Muscle of leg (tissue), 11 donors: Measurements from ENCODE around the gene SLC38A10. TPM values are rescaled to one million over a fixed set of nuclear protein-coding genes. Genes with fewer than 3 reads are reported as not detected.

ENCODE experiments used
- DNase-seq: peaks from one replicate; pipeline ENCODE4 v3.0.0; 2013
- H3K27ac ChIP-seq: one replicate; pipeline ENCODE4 v1.5.1; 2013; ENCODE audit warnings: mild to moderate bottlenecking, low read length, control low read depth
- H3K27me3 ChIP-seq: one replicate; pipeline ENCODE4 v1.6.1; 2013; ENCODE audit warnings: low read length; ENCODE audit not compliant: control insufficient read depth, insufficient read depth
- H3K36me3 ChIP-seq: one replicate; pipeline ENCODE4 v1.6.1; 2013; ENCODE audit warnings: low read length; ENCODE audit not compliant: control insufficient read depth, insufficient read depth
- H3K4me1 ChIP-seq: one replicate; pipeline ENCODE4 v1.6.1; 2013; ENCODE audit warnings: low read length; ENCODE audit not compliant: control insufficient read depth, insufficient read depth
- H3K4me3 ChIP-seq: one replicate; pipeline ENCODE4 v1.5.1; 2013; ENCODE audit warnings: low read length, control low read depth
- H3K9me3 ChIP-seq: replicated peaks from 2 replicates; pipeline ENCODE4 v1.6.1; 2013; ENCODE audit warnings: low read depth, low read length; ENCODE audit not compliant: control insufficient read depth
- WGBS: methylation state at CpG from one replicate; pipeline ENCODE4 v1.1.5; 2013; ENCODE audit warnings: missing lambda C conversion rate; ENCODE audit not compliant: insufficient coverage; 5-methylcytosine and 5-hydroxymethylcytosine counted together
- polyA plus RNA-seq, 8 donors: library from polyadenylated mRNA; unstranded; fragments of 120-200 nt; gene quantifications; one replicate each; pipeline versions ENCODE4 v1.2.1 to v1.2.3, GENCODE V29; 2013; ENCODE audit warnings: inconsistent platforms in 1 of 8, low replicate concordance in 1 of 8; ENCODE audit not compliant: insufficient read length in 8 of 8, insufficient read depth in 1 of 8
- total RNA-seq: library from RNA; stranded (reverse); fragments of 120-200 nt; gene quantifications from one replicate; pipeline ENCODE4 v1.2.4, GENCODE V29; 2013

Gene SLC38A10
- total and polyA plus RNA-seq, 9 donors, result 36.7 to 60.1 (median 51.5) TPM

- H3K27ac ChIP-seq, result no peak overlapping the region
- H3K27me3 ChIP-seq, result peaks cover 5% of the 10 kb centered on the region
- H3K9me3 ChIP-seq, result no peaks in the 10 kb centered on the region
- 26% methylated on average over 10 of the region's 14 CpGs for WGBS
- H3K36me3 ChIP-seq, result peaks cover 2% of the 10 kb centered on the region
- no peak overlapping the region for H3K4me3 ChIP-seq
- DNase-seq, result peak; percentile 72
- H3K4me1 ChIP-seq, result peaks cover 87% of the 10 kb centered on the region
Measured at GRCh38 chr17:81337476-81337879, 42.4 kb upstream of the SLC38A10 start.

- Histone ChIP-seq H3K36me3 (peaks cover 2% of the 10 kb centered on the region), H3K9me3 (no peaks in the 10 kb centered on the region), H3K4me1 (peaks cover 87% of the 10 kb centered on the region), H3K4me3 (no peak overlapping the region), H3K27ac (peak overlapping the region; percentile 63), H3K27me3 (peaks cover 5% of the 10 kb centered on the region)
- WGBS, result 65% methylated on average over 5 of the region's 8 CpGs
- DNase-seq, result no peak
Measured at GRCh38 chr17:81336930-81337325, 41.8 kb upstream of the SLC38A10 start.

- H3K27me3 ChIP-seq, result peaks cover 5% of the 10 kb centered on the region
- H3K27ac ChIP-seq, result peak overlapping the region; percentile 63
- peaks cover 2% of the 10 kb centered on the region for H3K36me3 ChIP-seq
- peaks cover 90% of the 10 kb centered on the region for H3K4me1 ChIP-seq
- no peak overlapping the region for H3K4me3 ChIP-seq
- no peaks in the 10 kb centered on the region for H3K9me3 ChIP-seq
- WGBS, result 81% methylated on average over 6 of the region's 7 CpGs
- no peak for DNase-seq
Measured at GRCh38 chr17:81336296-81336929, 41.3 kb upstream of the SLC38A10 start.

- Histone ChIP-seq H3K9me3 (no peaks in the 10 kb centered on the region), H3K4me1 (peaks cover 93% of the 10 kb centered on the region), H3K27me3 (peaks cover 5% of the 10 kb centered on the region), H3K27ac (peak overlapping the region; percentile 13), H3K4me3 (no peak overlapping the region), H3K36me3 (peaks cover 2% of the 10 kb centered on the region)
- 81% methylated on average over 6 of the region's 9 CpGs for WGBS
- DNase-seq, result no peak
Measured at GRCh38 chr17:81335773-81336157, 40.7 kb upstream of the SLC38A10 start.

- H3K36me3 ChIP-seq, result peaks cover 2% of the 10 kb centered on the region
- 49% methylated on average over 14 of the region's 14 CpGs for WGBS
- peak overlapping the region; percentile 66 for H3K27ac ChIP-seq
- H3K27me3 ChIP-seq, result peaks cover 5% of the 10 kb centered on the region
- no peak overlapping the region for H3K4me3 ChIP-seq
- no peak for DNase-seq
- no peaks in the 10 kb centered on the region for H3K9me3 ChIP-seq
- H3K4me1 ChIP-seq, result peaks cover 93% of the 10 kb centered on the region
Measured at GRCh38 chr17:81334987-81335772, 40.1 kb upstream of the SLC38A10 start.

- H3K4me3 ChIP-seq, result no peak overlapping the region
- WGBS, result 14% methylated on average over 10 of the region's 12 CpGs
- H3K4me1 ChIP-seq, result peaks cover 94% of the 10 kb centered on the region
- H3K27me3 ChIP-seq, result peaks cover 5% of the 10 kb centered on the region
- peak; percentile 85 for DNase-seq
- no peaks in the 10 kb centered on the region for H3K9me3 ChIP-seq
- no peaks in the 10 kb centered on the region for H3K36me3 ChIP-seq
- H3K27ac ChIP-seq, result peak overlapping the region; percentile 66
Measured at GRCh38 chr17:81334391-81334901, 39.3 kb upstream of the SLC38A10 start.

- WGBS, result 50% methylated on average over 18 of the region's 24 CpGs
- Histone ChIP-seq H3K4me1 (peaks cover 94% of the 10 kb centered on the region), H3K9me3 (no peaks in the 10 kb centered on the region), H3K27me3 (peaks cover 5% of the 10 kb centered on the region), H3K36me3 (no peaks in the 10 kb centered on the region), H3K4me3 (no peak overlapping the region), H3K27ac (peak overlapping the region; percentile 66)
- DNase-seq, result no peak
Measured at GRCh38 chr17:81333616-81334368, 38.7 kb upstream of the SLC38A10 start.

DNA sequence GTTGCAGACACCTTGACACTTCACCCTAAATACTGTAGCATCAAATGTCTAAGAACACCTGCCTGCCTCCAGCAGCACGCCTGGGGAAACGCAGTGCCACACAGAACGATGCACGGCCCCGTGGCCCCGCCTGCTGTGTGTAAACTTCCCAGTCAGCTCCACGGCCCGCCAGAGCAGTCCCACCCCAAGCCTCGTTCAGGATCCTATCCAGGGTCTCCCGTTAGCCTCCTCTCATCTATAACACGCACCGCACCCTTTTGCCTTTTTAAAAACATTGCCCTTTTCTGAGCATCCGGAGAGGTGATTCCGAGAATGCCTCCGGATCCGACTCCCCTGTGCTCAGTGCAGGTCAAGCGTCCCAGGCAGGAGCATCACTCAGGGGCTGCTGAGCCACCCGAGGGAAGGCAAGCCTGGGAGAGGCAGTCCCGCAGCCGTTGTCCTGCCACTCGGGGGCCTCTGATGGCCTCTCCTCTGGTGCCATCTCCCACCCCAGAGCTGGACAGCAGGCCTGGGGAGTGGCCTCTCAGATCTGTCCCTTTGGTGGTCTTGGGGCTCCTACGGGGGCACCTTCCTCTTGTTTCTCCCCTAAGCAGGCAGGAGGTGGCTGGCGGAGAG, 37.9 kb upstream of the SLC38A10 start:
- Histone ChIP-seq H3K36me3 (no peaks in the 10 kb centered on the region), H3K9me3 (no peaks in the 10 kb centered on the region), H3K27ac (peak overlapping the region; percentile 1), H3K27me3 (peaks cover 5% of the 10 kb centered on the region), H3K4me3 (no peak overlapping the region), H3K4me1 (peaks cover 95% of the 10 kb centered on the region)
- 37% methylated on average over 23 of the region's 23 CpGs for WGBS
- DNase-seq, result no peak

GRCh38 chr17:81332118-81332834, 37.2 kb upstream of the SLC38A10 start:
- no peak for DNase-seq
- Histone ChIP-seq H3K4me3 (no peak overlapping the region), H3K4me1 (peaks cover 94% of the 10 kb centered on the region), H3K36me3 (no peaks in the 10 kb centered on the region), H3K27ac (no peak overlapping the region), H3K9me3 (no peaks in the 10 kb centered on the region), H3K27me3 (peaks cover 5% of the 10 kb centered on the region)
- 87% methylated on average over 13 of the region's 18 CpGs for WGBS
